GM19463 (cell line): ENCODE measurements around the gene BRINP1.

Experiments
- ATAC-seq: cut with Tn5 transposase; IDR thresholded peaks from one replicate; pipeline ENCODE4 v1.9.1; 2021; ENCODE audit warnings: mild to moderate bottlenecking, moderate library complexity; ENCODE audit not compliant: unreplicated experiment

BRINP1 gene

GRCh38 chr9:119368681-119369581, at the start of gene BRINP1:
Gene BRINP1 (minus strand): TSS chr9:119369435. CDS start chr9:119313355, 56,080 bp downstream.
- ATAC-seq, result no peak

GRCh38 chr9:119418721-119419120, 49.5 kb upstream of the BRINP1 start:
- no peak for ATAC-seq

- ATAC-seq, result no peak
These were observed 47.6 kb upstream of the BRINP1 start for GRCh38 chr9:119416793-119417192.

GRCh38 chr9:119412399-119412798, 43.2 kb upstream of the BRINP1 start:
- ATAC-seq, result no peak

GRCh38 chr9:119409552-119409951, 40.3 kb upstream of the BRINP1 start:
- no peak for ATAC-seq

GRCh38 chr9:119400606-119401005, 31.4 kb upstream of the BRINP1 start:
- no peak for ATAC-seq

GRCh38 chr9:119398350-119398749, 29.1 kb upstream of the BRINP1 start:
- no peak for ATAC-seq

GRCh38 chr9:119391878-119392277, 22.6 kb upstream of the BRINP1 start:
- no peak for ATAC-seq

GRCh38 chr9:119375892-119376291, 6.7 kb upstream of the BRINP1 start:
- no peak for ATAC-seq

GRCh38 chr9:119372951-119373350, 3.7 kb upstream of the BRINP1 start:
- no peak for ATAC-seq

- ATAC-seq, result no peak
These were observed 1.6 kb upstream of the BRINP1 start for GRCh38 chr9:119370816-119371215.

- no peak for ATAC-seq
These were observed 588 bp upstream of the BRINP1 start for GRCh38 chr9:119369680-119370366.

GRCh38 chr9:119368179-119368578, 1.1 kb downstream of the BRINP1 start:
- no peak for ATAC-seq

- no peak for ATAC-seq
These were observed 1.6 kb downstream of the BRINP1 start for GRCh38 chr9:119367683-119368075.

GRCh38 chr9:119366909-119367682, 2.1 kb downstream of the BRINP1 start:
- no peak for ATAC-seq

GRCh38 chr9:119365291-119366027, 3.8 kb downstream of the BRINP1 start:
- ATAC-seq, result no peak

- no peak for ATAC-seq
These were observed 9.0 kb downstream of the BRINP1 start for GRCh38 chr9:119360237-119360636.

GRCh38 chr9:119357336-119358096, 11.7 kb downstream of the BRINP1 start:
- ATAC-seq, result no peak

- ATAC-seq, result no peak
These were observed 19.8 kb downstream of the BRINP1 start for GRCh38 chr9:119349351-119349825.
